HUDEP-2 (cell line): ENCODE data around the gene SMARCA1.

Source experiments
- DNase-seq, 76 experiments: peaks; one replicate each; lab custom pipeline; 2025; ENCODE audit not compliant: unreplicated experiment in 76 of 76; lab: John Stamatoyannopoulos, UW

The SMARCA1 gene

DNA sequence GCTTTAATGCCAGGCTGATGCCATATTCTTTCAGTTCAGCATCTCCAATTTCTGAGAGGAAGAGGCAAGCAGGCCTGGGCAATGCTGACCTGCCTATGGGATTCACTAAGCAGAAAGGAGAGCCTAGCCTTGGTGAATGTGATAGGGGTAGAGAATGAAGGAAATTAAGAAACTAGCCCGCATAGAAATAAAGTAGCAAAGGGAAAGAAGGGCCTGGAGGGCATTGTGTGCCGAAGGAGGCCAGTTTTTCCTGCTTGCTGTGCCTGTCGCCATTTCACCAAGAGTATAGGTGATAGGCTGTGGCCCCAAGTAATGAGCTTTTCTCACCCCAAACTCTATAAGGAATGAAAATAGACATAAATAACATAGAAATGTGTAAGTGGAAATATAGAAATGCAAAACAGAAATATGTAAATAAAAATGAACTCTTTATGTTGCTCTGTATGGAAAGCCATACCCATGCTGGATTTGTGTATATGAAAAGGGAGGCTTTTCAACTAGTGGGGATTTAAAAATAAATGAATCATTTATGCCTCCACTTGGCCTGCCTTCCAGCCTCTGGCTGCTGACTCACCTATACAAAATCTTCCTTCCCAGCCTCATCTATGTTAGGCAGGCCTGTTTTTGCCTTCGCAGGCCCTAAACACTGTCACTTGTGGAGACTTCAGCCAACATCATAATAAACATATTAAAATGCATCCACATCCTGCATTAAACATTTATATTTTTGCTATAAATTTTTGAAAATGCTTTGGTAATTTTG is 11.7 kb upstream of the SMARCA1 start:
- DNase-seq = no peak

GRCh38 chrX:129531132-129531531 is 7.8 kb upstream of the SMARCA1 start:
- no peak for DNase-seq

DNA sequence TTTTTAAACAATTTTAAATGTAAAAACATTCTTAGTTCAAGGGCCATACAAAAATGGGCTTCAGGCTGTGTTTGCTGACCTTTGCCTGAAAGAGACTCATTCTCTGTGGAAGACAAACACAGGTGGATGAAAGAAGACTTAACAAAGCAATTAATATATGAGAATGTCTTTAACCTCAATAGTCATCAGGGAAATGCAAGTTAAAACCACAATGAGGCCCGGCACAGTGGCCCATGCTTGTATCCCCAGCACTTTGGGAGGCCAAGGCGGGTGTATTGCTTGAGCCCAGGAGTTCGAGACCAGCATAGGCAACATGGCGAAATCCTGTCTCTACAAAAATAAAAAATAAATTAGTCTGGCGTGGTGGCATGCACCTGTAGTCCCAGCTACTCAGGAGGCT is 7.1 kb upstream of the SMARCA1 start:
- DNase-seq = no peak

DNA sequence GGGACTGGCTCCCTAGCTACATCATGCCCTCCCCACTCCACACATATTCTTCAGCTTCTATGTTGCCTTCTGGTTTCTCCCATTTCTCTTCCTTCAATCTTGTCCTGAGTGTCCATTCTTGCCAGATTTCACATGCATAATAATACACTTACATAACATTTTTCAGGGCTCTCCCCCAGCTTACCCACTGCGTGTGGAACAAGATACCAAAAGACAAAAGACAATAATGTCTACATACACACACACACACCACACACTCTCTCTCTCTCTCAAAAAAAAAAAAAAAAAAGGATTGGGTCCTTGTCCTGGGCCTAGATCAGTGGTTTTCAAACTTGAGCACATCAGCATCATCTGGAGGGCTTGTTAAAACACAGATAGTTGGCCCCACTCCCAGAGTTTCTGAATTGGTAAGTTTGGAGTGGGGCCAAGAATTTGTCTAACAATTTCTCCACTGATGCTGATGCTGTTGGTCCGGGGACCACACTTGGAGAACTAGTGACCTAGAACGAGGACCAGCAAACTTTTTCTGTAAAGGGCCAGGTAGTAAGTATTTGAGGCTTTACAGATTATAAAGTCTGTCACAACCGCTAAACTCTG is 6.5 kb upstream of the SMARCA1 start:
- DNase-seq = no peak

DNA sequence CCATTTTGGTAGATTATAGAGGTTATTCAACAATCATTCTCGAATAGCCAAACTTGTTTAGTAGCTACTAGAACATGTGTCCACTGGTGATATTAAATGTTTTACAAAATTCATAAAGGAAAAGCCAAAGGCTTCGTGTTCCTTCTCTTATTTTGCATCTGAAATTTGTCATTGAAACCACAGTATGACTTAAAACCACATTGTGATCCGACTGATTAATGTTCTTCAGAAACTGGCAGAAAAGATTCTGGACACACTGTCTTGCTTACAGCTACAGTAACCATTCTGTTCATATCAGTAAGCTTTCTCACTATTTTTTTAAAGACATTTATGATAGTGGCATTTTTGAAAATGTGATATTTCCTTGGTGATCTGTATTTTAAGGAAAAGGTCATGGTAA is 2.6 kb upstream of the SMARCA1 start:
- DNase-seq = no peak

- DNase-seq = no peak
Observed at GRCh38 chrX:129525162-129525561, 1.9 kb upstream of the SMARCA1 start.

GRCh38 chrX:129524250-129524850 is 1.1 kb upstream of the SMARCA1 start:
- DNase-seq = no peak

DNA sequence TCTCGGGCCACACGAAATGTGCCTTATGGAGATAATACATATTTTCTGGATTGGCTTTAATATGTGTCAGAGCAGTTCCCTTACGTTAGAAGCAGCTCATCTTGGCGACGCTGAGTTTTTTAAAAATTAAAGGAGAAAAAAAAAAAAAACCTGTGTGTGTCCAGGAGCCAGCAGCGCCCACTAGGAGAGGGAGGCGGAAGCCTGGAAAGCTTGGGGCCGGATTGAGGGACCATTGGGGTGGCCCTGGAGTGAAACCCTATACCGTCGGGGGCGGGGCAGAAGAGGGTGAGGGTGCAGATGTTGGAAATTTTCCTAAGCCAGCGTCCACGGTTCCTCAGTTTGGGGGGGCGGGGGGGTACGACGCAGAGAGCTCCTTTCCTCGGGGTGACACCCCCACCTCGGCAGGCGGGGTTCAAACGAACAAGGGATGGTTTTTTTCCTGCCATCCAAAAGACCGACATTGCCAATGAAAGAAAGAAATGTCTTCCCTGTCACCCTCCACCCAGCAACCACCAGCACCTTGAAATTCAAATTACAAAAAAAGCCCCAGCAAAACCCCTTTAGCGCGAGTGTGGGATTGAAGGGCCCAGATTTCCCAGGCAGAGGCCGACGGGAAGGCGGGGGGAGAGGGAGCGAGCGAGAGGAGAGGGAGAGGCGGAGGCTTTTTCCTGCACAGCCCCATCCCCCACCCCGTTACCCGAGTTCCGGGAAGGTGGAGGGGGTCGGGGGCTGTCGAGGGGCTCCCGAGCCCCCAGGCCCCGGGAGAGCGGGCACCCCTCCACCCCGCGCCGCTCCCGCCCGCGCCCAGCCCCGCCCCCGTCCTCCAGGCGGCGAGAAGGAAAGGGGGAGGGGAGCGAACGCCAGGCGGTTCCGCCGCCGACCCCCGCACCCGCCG is 859 bp downstream of the SMARCA1 start:
- DNase-seq = no peak

GRCh38 chrX:129520151-129520550 is 3.1 kb downstream of the SMARCA1 start:
- no peak for DNase-seq

DNA sequence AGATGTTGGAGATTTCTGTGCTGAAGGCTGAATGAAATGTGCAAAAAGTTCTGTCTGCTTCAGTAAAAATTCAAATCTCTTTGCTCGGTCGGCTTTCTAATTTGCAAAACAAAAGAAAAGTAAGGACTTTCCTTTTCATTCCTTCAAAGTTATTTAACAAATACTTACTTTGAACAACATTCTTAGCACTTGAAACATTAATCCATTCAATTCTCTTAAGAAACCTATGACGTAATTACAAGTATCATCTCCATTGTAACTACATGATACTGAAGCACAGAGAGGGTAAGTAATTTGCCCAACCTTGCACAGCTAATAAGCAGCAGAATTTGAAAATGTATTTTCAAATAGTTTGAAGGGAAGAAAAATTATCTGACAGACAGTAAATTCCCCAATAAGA is 6.9 kb downstream of the SMARCA1 start:
- no peak for DNase-seq

- DNase-seq = no peak
Observed at GRCh38 chrX:129512409-129512808, 10.9 kb downstream of the SMARCA1 start.

GRCh38 chrX:129511689-129512088 is 11.6 kb downstream of the SMARCA1 start:
- DNase-seq = no peak

GRCh38 chrX:129510331-129510730 is 13.0 kb downstream of the SMARCA1 start:
- DNase-seq = no peak

- no peak for DNase-seq
Observed at GRCh38 chrX:129497146-129497843, 26.0 kb downstream of the SMARCA1 start.

GRCh38 chrX:129496625-129497024 is 26.7 kb downstream of the SMARCA1 start:
- no peak for DNase-seq

DNA sequence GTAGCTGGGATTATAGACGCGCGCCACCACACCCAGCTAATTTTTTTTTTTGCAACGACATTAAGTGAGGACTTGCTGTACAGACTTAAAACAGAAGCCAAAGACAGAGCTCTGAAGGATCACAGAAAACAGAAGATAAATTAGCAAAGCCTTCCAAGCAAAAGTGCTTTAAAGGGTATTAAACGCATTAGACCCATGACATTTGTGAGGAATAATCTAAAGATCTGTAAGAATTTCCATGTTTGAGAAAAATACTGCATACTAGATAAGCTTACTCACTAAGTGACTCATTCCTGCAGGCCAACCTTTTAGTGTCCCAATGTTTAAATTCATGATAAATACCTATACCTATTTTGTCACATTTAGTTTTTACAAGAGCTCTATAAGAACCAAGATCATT is 27.4 kb downstream of the SMARCA1 start:
- DNase-seq = no peak

DNA sequence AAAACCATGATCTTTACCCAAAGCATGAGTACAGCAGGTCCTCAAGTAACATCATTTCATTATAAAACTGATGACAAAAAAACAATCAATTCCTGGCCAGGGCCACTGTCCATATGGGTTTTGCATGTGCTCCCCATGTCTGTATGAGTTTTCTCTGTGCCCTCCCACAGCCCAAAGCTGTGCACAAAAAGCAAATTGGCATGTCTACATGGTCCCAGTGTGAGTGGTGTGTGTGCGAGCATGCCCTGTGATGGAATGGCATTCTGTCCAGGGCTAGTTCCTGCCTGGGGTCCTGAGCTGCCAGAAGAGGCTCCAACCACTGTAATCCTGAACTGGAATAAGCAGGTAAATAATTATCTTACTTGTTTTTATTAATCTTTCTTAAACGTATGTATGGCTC is 28.4 kb downstream of the SMARCA1 start:
- DNase-seq = no peak

- DNase-seq = no peak
Observed at GRCh38 chrX:129493643-129494042, 29.6 kb downstream of the SMARCA1 start.

DNA sequence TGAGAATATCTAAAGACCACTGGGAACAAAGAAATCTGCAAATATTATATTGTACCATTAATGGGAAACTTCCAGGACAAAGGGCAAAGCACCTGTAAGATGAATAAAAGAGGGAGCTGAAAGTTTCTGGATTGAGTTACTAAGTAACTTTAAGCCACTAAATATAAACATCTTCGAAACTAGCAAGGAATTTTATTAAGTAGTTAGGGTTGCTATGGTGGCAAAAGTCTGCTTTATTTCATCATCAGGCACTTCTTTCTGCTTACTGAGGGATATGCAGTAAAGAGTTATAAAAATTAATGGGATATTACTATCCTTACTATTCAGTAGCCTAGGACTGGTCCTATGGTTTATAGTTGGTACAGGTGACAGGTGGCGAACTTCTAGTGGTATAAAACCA is 33.0 kb downstream of the SMARCA1 start:
- DNase-seq = no peak

DNA sequence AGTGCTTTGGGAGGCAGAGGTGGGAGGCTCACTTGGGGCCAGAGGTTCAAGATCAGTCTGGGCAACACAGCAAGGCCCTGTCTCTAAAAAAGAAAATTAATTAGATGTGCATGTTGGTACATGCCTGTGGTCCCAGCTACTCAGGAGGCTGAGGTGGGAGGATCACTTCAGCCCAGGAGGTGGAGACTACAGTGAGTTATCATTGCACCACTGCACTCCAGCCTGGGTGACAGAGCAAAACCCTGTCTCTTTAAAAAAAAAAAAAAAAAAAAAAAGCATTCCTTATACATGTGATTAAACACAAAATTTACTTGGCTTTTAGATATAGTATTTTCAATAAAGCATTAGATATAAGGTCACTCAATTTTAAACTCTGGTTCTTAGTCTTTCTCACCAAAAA is 34.9 kb downstream of the SMARCA1 start:
- no peak for DNase-seq

DNA sequence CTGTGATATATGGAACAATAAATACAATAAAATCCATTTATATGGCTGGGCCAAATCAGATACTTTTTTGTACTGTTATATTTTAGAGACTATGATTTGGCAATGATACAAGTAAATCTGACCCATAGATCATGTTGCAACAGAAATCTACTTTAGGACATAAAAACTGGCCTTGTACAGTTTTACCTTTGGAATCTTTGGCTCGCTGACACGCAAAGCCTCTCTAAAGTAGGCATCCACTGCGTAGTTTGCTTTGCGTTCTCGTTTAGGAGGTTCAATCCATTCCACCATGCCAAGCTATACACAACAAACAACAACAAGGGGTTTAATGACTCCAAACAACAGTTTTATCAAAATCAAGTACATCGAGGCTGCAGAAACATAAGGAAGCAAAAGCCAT is 42.4 kb downstream of the SMARCA1 start:
- no peak for DNase-seq
